GM19452 (cell line): ENCODE data around the gene ADGRD1.
"Not testable (repeated sequence)": the region's sequence is repeated elsewhere in the genome, so short reads cannot be mapped to it uniquely, and the experiment has no call there.

Experiments
- ATAC-seq: cut with Tn5 transposase; IDR thresholded peaks from one replicate; pipeline ENCODE4 v1.9.1; 2021; ENCODE audit not compliant: unreplicated experiment

Gene ADGRD1

DNA sequence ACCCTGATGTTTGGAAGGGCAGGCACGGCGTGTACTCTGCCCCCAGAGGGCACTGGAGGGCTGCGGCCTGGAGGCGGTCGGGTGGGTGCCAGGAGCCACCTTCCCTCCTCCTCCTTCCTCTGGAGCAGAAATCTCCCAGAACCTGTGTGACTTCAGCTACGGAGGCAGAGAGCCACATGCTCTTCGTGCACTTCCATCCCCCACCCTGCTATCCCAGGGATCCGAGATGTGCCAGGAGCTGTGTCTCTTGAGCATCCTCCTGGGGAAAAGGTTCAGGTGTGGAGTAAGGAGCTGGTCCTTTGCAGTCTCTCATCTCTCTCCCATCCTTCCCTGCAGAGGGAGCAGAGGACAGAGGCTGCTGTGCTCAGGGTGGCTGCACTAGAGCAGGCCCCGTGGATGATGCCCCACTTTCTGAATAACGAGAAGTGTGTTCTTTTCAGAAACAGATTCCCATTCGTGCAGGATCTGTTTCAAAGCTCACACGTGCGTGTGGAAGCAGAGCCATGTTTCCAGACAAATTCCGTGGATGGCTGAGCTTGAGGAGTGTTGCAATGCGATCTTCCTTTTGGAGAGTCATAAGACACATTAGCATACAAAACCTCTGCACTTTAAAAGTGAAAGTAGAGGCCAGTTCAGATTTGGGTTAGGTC lies 162.9 kb downstream of the ADGRD1 start:
- ATAC-seq: no peak

DNA sequence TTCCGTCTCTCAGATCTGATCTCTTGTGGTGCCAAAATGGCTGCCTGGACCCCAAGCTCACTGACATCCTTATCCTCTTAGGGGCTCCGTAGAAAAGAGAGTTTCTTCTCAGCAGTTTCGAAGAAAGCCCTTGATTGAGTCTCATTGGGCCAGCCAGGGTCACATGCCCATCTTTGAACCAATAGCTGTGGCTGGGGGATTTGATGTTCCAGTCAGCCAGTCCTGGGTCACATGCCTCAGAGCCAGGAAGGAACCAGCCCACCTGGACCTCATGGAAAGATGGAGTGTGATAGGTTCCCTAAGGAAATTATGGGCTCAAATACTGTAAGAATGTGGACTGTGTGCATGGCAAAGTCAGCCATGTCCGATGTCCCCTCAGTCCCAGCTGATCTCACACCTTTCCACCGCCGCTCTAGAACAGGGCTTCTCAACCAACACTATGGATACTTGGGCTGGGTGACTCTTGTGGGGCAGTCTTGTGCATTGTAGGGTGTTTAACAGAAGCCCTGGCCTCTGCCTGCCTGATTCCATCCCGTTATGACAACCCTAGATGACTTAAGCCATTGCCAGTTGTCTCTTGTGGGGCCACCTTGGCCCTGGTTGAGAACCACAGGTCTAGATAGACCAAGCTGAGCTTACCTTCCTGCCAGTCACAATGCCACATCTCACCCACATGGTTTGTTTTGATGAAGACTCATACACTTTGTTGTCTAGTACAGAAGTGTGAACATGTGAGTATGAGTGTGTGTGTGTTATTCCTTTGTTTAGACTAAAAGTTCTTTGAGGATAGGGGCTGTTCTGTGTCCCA lies 163.9 kb downstream of the ADGRD1 start:
- no peak for ATAC-seq

DNA sequence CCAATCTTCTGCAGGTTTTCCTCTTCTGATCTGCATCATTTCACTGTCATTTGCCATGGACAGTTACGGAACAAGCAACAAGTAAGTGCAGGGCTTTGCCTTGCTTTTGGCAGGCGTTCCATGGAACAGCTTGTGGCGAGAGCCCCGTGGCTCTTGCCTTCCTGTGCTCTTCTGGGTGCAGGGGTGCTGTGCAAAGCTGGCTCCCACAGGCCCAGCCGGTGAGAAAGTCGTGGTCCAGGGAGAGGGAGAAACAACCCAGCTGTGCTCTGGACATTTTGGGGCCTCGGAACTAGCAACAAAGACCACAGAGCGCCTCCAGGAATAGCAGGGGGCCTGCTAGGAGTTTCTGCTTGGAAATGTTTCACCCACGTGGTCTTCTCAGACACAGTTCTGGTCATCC lies 164.7 kb downstream of the ADGRD1 start:
- ATAC-seq: no peak

DNA sequence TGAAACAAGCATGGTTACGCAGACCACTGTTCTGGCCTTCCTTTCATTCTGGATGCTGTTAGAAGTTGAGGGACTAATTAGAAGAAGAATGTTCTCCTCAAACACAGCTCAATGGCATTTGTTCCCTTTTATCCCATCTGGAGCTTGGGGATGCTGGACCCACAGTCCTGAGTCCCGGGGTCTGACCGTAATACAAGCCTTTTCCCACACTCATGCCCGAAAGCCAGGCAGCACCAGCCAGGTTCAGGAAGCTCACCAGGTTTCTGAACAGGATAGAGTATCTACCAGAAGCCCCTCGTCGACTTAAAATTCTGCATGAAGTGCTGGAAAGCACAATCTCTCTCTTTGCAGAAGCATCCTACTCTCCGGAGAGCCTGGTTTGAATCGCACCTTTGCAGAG lies 165.6 kb downstream of the ADGRD1 start:
- not testable (repeated sequence) for ATAC-seq

DNA sequence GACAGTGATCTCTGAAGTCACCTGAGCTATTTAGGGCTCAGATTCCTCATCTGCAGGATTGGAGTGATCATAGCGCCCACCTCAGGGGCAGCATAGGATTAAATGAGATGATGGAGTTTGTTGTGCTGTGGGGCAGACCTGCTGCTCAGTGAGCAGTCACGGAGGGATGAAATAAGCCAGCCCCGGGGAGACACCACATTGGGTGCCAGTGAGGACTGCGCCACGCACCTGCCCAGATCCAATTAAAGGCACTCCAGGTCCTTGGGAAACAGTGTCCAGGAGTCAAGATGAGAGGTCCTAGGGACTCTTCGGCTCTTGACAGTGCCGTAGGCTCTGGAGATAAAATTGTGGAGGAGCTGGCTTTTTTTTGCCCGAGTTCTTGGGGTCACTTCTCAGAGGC lies 166.2 kb downstream of the ADGRD1 start:
- no peak for ATAC-seq

DNA sequence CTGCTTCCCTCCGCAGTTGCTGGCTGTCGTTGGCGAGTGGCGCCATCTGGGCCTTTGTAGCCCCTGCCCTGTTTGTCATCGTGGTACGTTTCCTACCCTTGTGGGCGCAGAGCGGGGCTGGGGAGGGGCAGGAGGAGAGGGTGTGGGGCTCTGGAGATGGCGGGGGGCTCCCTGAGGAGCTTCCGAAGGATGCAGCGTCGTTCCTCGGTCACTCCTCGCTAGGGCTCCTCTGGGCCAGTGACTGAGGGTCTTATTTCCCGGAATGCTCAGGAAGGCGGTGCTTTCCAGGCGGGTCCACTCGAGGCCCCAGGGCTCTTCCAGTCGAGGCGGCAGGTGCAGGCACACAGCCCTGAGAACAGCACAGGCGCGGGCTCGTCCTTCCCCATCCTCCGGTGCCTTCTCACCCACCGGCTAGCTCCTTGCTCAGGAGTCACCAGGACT lies 167.1 kb downstream of the ADGRD1 start:
- no peak for ATAC-seq

DNA sequence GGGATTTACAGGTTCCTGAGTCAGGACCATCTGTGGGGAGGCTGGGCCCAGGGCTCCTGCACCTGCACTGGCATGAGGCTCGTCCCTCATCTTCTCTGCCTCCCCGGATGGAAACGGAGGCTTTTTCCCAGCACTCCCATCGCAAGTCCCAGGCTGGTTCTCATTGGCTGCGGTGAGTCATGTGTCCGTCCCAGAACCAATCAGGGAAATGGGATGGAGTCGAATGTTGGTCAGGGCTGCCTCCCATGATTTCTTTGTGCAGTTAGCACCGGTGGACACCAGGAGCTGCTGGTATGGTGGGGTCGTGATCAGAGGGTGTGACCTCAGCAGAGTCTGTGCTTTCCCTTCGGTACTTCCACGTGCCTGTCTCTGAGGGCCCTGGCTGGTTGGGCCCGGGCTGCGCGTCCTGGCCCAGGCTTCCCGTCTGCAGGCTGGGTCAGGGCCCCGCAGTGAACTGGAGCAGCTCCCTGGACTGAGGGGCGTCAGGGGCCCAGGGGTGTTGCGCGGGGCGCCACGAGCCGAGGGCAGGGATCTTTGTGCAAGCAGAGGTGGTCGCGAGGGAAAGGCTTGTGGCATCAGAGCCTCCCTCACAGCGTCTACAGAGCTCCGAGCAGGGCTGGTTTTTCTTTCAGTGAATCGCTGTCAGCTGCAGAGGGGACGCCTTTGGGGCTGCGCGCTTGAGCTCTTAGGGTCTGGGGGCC lies 168.1 kb downstream of the ADGRD1 start:
- ATAC-seq: no peak

DNA sequence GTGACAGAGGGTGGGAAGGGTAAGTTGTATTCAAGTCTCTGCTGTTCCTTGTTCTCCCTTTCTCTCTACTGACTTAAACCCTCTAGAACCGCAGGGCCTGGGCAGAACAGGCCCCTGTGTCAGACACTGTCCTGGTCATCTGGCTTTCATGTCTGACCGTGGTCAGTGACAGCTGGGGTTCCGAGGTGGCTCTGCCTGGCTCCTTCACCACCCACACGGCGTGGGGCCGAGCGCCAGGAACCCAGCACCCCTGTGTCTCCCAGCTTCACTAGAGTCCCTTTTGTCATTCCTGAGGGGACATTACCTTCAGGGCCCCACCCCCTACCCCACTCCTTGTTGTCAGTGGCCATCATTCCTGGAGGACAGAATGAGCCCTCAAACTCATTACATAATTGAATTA lies 168.9 kb downstream of the ADGRD1 start:
- no peak for ATAC-seq

DNA sequence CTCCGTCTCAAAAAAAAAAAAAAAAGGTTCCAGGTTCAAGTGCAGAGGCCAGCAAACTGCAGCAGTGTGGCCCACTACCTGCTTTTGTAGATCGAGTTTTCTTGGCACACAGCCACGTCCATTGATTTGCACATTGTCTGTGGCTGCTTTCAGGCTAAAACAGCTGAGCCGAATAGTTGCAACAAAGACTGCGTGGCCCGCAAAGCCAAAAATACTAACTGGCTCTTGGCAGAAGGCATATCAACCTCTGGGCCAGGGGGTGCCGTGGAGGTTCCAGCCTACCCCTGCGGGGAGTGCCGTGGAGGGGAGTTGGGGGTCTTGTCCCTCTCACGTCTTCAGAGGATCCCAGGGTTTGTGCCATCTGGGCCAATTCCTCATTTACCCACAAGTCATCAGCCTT lies 170.1 kb downstream of the ADGRD1 start:
- no peak for ATAC-seq

DNA sequence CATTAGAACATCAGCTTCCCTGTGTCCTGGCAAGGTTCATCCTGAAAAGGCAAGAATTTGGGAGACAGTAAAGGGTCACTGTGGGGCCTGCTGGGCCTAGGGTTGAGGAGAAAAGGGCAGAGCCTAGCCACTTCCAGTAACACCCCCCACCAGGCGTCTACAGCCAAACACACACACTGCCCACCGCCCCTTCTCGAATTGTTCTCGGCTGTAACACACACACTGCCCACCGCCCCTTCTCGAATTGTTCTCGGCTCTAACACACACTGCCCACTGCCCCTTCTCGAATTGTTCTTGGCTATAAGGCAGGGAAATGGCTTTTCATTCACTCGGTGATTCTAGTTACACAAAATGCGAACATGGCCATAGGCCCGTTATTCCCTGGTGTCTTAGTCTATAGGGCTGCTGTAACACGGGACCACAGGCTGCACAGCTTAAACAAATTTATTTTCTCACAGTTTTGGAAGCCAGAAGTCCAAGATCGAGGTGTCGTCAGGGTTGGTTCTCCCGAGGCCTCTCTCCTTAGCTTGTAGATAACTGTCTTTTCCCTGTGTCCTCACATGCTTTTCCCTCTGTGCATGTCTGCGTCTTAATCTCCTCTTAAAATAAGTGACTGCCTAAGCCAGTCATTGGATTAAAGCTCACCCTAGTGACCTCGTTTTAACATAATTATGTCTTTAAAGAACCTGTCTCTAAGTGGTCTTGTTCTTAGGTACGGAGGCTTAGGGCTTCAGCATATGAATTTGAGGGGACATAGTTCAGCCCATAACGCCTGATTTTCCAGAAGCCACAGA lies 171.0 kb downstream of the ADGRD1 start:
- ATAC-seq: no peak

DNA sequence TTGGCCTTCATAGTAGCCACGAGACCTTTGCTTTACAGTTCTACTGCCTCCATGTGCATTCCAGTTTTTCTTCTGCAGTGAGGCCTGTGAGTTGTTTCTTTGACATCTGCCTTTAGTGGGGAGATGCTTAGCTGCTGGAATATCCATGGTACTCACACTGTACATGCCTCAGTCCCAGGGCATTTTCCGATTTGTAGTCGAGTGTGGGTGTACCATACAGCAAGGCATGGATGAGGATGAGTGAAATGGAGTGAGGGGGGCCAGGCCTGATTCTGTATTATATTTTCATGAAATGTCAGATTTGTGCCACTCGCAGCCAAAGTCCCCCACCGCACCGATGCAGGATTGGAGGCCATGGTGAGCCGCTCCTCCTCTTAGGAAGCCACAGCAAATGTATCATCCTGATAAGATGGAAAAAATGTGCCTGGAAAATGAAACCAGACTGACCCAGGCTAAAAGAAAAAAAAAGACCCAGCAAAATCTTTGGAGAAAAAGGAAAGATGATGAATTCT lies 173.0 kb downstream of the ADGRD1 start:
- ATAC-seq: no peak

DNA sequence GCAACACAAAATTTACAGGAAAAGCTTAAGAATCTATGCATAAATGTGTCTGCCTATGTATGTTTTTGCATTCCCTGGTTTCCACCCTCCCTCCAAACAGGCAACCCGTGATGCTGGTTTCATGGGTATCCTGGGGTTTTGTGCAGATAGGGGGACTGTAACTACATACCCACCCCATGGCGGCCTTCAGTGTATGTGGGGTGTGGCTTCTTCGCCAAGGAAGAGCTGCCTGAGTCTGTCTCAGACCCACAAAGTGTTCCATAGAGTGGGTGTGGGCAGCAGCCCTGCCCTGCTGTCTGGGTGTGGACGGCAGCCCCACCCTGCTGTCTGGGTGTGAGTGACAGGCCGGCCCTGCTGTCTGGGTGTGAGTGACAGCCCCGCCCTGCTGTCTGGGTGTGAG lies 174.8 kb downstream of the ADGRD1 start:
- no peak for ATAC-seq

DNA sequence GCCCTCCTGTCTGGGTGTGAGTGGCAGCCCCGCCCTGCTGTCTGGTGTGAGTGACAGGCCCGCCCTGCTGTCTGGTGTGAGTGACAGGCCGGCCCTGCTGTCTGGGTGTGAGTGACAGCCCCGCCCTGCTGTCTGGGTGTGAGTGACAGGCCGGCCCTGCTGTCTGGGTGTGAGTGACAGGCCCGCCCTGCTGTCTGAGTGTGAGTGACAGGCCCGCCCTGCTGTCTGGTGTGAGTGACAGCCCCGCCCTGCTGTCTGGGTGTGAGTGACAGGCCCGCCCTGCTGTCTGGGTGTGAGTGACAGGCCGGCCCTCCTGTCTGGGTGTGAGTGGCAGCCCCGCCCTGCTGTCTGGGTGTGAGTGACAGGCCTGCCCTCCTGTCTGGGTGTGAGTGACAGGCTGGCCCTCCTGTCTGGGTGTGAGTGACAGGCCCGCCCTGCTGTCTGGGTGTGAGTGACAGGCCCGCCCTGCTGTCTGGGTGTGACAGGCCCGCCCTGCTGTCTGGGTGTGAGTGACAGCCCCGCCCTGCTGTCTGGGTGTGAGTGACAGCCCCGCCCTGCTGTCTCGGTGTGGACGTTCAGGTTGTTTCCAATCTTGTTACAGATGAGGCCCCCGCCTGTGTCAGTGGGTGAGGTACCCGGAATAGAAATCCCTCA lies 175.4 kb downstream of the ADGRD1 start:
- not testable (repeated sequence) for ATAC-seq

DNA sequence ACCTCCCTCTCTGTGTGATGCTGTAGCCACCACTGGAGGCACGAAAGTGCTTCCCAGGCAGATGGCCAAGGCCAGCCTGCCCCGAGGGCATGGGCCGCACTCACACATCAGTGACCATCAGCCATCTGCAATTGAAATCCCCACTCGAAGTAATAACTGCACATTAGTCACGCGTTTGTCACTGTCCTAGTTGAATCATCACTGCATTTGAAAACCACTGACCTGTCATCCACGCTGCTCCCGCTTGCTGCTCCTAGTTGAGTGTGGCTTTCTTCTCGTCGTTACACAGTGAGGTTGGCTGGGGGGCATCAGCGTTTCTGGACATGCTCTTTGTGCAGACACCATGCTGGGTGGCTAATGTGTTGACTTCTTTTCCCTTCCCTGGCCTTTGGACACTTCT lies 176.1 kb downstream of the ADGRD1 start:
- ATAC-seq: no peak

DNA sequence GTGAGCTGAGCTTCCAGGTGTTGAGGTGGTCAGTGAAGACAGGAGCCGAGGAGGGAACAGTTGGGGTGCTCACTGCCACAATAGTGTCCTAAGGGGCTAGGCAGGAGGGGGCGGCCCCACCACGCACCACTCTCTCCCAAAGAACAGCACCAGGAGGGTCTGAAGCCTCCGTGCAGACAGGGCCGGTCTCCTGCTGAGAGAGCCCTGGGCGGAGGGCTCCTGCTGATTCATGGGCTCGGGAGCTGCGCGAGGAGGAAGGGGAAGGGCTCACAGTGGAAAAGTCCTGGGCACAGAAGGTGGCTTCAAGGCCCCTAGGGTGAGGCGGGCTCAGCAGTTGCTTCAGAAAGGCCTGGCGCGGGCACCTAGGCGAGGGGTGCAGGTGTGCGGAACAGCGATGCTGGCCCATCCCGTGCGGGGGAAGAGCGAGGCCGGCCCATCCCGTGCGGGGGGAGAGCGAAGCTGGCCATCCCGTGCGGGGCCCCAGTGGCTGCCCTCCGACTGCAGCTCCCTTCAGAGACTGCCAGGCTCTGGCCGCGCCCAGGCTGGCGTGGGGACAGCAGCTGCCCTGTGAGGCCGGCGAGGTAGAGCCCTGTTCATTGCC lies 176.7 kb downstream of the ADGRD1 start:
- ATAC-seq: no peak

DNA sequence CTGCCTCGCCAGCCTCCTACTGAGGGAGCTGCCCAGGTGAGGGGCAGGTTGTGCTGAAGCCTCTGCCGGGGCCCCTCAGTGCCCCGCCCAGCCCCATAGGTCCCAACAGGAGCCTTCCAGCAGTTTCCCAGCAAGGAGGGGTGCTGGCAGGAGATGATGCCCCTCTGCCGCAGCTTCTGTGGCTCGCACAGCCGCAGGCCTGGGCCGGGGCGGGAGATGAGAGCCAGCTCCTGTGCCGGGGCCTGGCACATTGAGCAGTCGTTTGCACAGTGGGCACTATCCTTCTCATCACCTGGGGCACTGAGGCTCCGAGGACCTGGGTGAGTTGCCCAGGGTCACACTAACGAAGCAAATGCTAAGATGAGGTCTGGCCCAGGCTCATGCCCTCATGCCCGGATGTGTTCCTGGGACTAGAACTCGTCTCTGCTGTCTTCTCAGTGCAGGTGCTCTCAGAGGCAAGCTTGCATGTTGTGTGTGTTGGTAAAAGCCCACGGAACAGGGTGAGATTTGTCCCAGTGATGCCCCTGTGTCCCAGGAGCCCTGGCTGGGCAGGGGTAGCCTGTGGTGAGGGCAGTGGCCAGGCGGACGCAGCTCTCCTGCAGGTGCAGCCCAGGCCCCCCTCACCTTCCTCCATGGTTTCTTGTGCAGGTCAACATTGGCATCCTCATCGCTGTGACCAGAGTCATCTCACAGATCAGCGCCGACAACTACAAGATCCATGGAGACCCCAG lies 177.5 kb downstream of the ADGRD1 start:
- ATAC-seq: no peak

DNA sequence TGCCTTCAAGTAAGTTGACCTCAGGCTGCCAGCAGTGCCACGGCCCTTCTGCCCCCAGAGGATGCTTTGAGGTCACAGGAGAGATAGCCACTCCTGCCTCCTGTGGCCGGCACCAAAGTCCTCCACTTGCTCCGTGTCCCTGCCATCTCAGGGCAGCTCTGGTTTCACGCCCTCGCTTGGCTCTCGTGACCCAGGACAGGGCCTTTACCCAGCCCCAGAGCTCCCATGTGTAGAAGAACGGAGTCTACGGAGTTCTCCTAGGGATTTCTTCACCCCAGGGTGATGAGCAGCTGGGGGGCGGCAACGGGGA lies 178.1 kb downstream of the ADGRD1 start:
- ATAC-seq: no peak

DNA sequence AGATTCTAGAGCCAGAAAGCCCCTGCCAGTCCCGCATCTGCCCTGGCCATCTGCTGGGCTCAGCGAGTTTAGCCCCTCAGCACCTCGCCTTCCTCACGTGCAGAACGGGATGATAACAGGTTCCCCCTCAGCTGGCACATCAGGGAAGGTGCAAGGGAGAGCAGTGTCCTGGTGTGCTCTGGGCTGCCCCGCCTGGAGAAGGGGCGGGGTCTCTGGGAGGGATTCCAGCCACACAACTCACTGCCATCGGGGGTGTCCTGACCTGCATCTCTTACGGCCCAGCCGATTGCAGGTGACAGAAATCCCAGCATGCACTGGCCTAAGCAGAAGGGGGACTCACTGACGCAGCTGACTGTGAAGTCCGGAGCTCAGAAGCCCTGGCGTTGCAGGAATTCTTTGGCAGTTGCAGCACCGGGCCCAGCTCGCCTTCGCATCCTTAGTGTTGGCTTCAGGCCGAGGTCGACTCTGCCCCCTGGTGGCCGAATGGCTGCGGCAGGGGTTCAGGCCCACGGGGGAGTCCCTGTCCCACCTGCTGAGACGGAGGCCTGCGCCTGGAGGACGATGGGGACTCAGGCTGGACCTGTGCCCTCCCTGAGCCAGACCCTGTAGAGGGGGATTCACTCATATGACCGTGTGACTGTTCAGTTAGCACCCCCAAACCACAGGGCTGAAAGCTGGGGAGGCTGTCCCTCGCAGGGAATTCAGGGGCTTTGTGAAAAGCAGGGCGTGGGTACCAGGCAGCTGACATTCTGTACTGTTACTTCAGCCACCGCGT lies 178.6 kb downstream of the ADGRD1 start:
- no peak for ATAC-seq
